22Rv1 (cell line): ENCODE data around the gene EHBP1.
"Not testable (repeated sequence)": the region's sequence is repeated elsewhere in the genome, so short reads cannot be mapped to it uniquely, and the experiment has no call there.

Experiments
- H3K27ac ChIP-seq: fragments of 450-650 bp; 2 replicates; pipeline ENCODE4 v1.5.1; 2017
- ZFX ChIP-seq: fragments of 450-650 bp; IDR thresholded peaks from 2 replicates; pipeline ENCODE4 v1.6.1; 2017; ENCODE audit warnings: antibody characterized with exemption, borderline replicate concordance
- TF ChIP-seq, protein P1 (sequence below): fragments of 450-650 bp; IDR thresholded peaks from 2 replicates; pipeline ENCODE4 v1.5.1; 2017; ENCODE audit warnings: mild to moderate bottlenecking

Gene EHBP1

DNA sequence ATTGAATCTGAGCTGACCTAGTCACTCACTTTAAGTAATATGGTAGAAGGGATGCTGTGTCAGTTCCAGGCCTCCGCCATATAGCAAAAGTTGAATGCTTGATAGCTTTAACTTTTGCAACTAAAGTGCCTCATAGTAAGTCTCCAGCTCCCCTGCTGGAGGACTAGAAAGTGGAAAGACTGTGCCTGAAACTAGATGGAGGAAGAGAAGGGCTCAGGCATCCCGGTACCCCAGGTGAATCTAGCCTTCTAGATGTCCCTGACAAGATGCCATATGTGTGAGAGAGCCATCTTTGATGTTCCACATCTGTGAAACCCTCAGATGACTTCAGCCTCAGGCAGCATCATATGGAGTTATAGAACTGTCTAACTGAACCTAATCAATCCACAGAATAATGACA lies 366.2 kb downstream of the EHBP1 start:
- TF ChIP-seq ZFX: no peak
- TF ChIP-seq, protein P1, sequence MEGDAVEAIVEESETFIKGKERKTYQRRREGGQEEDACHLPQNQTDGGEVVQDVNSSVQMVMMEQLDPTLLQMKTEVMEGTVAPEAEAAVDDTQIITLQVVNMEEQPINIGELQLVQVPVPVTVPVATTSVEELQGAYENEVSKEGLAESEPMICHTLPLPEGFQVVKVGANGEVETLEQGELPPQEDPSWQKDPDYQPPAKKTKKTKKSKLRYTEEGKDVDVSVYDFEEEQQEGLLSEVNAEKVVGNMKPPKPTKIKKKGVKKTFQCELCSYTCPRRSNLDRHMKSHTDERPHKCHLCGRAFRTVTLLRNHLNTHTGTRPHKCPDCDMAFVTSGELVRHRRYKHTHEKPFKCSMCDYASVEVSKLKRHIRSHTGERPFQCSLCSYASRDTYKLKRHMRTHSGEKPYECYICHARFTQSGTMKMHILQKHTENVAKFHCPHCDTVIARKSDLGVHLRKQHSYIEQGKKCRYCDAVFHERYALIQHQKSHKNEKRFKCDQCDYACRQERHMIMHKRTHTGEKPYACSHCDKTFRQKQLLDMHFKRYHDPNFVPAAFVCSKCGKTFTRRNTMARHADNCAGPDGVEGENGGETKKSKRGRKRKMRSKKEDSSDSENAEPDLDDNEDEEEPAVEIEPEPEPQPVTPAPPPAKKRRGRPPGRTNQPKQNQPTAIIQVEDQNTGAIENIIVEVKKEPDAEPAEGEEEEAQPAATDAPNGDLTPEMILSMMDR: no peak
- no peak overlapping the region for H3K27ac ChIP-seq

DNA sequence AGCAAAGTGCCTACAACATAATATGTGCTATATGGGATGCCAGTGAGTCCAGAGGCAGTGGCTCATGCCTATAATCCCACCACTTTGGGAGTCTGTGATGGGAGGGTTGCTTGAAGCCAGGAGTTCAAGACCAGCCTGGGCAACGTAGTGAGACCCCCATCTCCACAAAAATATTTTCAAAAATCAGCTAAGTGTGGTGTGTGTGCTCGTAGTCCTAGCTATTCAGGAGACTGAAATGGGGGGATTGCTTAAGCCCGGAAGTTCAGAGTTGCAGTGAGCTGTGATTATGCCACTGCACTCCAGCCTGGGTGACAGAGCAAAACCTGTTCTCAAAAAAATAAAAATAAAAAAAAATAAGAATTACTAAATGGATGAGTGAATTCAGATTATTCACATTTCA lies 368.5 kb downstream of the EHBP1 start:
- H3K27ac ChIP-seq: no peak overlapping the region
- TF ChIP-seq, protein P1: no peak
- no peak for TF ChIP-seq ZFX

DNA sequence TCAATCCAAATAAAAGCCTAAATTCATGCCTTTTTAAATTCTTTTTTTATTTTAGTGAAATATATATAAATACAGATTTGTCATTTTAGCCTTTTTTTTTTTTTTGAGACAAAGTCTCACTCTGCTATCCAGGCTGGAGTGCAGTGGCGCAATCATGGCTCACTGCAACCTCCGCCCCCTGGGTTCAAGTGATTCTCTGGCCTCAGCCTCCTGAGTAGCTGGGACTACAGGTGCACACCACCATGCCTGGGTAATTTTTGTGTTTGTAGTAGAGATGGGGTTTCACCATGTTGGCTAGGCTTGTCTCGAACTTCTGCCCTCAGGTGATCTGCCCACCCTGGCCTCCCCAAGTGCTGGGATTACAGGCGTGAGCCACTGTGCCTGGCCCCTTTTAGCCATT lies 368.9 kb downstream of the EHBP1 start:
- H3K27ac ChIP-seq: not testable (repeated sequence)

DNA sequence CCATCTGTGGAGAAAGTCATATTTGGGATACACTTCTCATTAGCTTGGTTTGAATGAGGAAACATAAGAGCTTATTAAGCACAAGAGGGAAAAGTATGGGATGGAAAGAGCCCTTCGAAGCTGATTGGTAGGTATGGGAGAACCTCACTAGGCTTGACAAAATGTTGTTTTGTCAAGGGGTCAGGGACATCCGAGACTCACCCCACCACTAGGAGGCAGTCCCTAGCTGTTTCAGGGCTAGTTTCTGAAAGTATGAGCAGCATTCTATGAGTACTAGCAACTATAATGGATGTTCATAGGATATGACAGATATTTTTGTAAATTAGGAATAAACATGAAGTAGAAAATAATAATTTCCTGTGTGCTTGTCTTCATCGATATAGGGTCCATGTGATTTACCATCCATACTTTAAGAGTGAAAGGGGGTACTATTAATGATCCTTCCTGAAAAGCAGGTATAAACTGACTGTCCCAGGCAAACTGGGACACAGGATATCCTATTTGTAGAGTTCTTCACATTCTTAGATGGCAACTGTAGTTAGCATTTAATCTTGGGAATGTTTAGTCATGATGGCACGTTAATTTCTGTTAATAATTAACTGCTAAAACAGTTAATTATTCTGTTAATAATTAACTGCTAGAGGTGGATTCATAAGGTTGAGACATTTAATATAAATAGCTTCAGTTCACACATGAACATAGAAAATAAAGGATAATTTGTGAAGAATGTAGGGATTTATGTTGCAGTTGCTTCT lies 373.5 kb downstream of the EHBP1 start:
- H3K27ac ChIP-seq: peak overlapping the region; percentile 90
- TF ChIP-seq, protein P1: peak; percentile 66
- no peak for TF ChIP-seq ZFX

DNA sequence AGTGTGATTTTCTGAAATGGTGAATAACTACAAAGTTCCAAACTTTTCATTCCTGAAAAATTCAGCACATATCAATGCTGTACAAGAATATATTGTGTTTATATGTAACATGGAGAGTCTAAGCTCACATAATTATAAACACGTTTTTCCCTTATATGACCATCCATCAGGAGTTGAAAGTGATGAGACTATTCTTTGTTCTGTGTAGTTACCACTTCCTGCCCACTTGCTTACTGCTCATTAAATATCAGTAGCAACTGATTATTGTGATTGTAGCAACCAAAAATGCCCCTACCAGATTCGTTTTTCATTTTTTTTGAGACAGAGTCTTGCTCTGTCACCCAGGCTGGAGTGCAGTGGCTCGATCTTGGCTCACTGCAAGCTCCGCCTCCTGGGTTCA lies 375.9 kb downstream of the EHBP1 start:
- no peak overlapping the region for H3K27ac ChIP-seq
- TF ChIP-seq, protein P1: no peak
- TF ChIP-seq ZFX: no peak

DNA sequence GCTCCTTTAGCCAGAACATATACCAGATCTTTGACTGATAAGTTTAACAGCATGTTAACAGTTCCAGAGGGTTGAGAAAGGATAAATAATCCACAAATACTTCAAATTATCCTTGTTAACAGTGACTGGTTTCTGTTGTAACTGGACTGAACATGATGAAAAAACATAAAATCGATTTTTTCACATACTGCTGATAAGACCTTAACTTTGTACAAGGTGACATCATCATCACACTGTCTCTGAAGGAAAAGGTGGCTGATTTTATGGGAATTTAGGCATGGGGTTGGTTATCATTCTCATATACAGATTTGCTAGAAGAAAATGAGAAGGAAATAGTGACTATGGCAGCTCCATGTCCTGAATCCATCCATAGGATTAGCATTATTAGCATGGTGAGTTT lies 381.2 kb downstream of the EHBP1 start:
- TF ChIP-seq, protein P1: no peak
- no peak for TF ChIP-seq ZFX
- H3K27ac ChIP-seq: no peak overlapping the region

DNA sequence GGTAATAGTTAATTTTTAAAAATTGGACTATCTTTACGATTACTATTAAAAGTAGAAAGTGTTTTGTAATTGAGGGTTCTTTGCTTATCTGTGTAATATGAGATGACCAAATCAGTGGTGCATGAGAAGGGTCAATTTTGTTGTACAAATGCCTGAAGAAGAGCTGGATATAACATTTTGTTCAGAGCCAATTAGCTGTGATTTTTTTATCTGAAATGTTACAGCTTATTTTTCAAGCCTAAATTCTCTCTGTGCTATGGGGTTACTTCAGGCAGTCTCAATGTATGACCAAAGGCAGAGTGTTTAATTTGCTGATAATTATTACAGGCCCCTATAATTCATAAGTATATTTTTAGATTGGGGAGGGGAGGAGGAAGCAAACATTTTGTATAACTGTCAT lies 386.9 kb downstream of the EHBP1 start:
- TF ChIP-seq, protein P1: no peak
- no peak for TF ChIP-seq ZFX
- H3K27ac ChIP-seq: no peak overlapping the region

DNA sequence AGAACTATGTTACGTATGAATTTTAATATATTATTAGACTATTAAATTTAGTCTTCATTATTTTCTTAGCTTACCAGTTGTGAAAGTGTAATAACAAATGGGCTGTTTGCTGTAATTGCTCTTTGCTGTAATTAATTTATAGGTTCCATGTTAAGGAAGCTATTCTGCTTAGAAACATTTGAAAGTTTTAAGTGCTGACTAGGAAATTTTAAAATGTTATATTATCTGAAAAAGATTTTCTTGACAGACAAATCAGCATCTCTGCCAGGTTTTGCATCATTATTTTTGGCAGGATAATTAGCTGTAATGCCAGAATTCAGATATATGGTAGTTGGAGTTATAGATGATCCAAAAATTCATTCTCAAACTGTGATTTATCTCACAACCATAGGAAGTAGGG lies 387.3 kb downstream of the EHBP1 start:
- H3K27ac ChIP-seq: no peak overlapping the region
- no peak for TF ChIP-seq ZFX
- TF ChIP-seq, protein P1: no peak
